ENCODE measurements around the gene TECPR1. TPM values are rescaled to one million over a fixed set of nuclear protein-coding genes. Genes with fewer than 3 reads are reported as not detected.

Gene TECPR1
- total RNA-seq, 1 experiment from 2014 or later = 26.4 TPM

DNA sequence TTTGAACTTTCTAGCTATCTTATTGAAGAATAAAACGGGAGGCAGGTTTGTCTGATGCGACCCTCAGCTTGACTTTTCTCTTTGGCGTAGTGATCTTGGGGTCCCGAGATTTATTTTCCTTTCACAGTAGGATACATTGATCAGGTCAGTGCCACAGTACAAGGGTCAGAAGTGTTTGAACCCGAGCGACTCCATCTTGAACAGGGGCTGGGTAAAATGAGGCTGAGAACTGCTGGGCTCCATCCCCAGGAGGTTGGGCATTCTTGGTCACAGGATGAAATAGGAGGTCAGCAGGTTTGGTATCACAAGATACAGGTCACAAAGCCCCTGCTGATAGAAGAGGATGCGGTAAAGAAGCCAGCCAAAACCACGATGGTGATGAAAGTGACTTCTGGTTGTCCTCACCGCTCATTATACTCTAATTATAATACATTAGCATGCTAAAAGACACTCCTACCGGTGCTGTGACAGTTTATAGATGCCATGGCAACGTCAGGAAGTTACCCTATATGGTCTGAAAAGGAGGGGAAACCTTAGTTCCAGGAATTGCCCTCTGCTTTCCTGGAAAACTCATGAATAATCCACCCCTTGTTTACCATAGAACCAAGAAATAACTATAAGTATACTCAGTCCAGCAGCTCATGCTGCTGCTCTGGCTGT, 3.0 kb upstream of the TECPR1 start:
- intact Hi-C loops (cut with micrococcal nuclease; ENCODE audit: unreplicated experiment) = no loop called here

DNA sequence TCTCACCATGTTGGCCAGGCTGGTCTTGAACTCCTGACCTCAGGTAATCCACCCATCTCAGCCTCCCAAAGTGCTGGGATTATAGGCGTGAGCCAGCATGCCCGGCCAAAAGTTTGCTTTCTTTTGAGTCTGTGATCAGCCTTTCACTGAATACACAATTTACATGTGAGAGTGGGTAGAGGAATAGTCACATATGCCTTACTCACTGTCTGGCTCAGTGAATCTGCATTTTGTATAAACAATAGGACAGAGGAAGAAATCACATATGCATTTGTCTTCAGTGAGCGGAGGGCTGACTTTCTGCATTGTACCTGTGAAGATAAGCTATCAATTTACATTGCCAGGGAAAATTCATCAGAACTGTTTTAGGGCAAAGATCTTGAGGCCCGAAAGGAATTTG, 2.5 kb upstream of the TECPR1 start:
- no TSS peak for BruUV-seq (replicated peaks)
- Mint-ChIP-seq H3K27ac (ENCODE audit: unreplicated experiment) (no peak overlapping the region), H3K4me1 (ENCODE audit: low read depth, unreplicated experiment) (peaks cover 9% of the 10 kb centered on the region), H3K9me3 (ENCODE audit: unreplicated experiment) (no peaks in the 10 kb centered on the region), H3K27me3 (ENCODE audit: insufficient read depth, unreplicated experiment) (no peaks in the 10 kb centered on the region), H3K4me3 (ENCODE audit: unreplicated experiment) (no peak overlapping the region), H3K36me3 (ENCODE audit: insufficient read depth, unreplicated experiment) (peaks cover 39% of the 10 kb centered on the region)
- Histone ChIP-seq H3K36me3 (ENCODE audit: control insufficient read depth, insufficient read depth, low read length) (no peaks in the 10 kb centered on the region; the same call in 1 of the 2 replicates), H3K4me1 (peaks cover 8% of the 10 kb centered on the region; the same call in 1 of the 2 replicates), H3K27me3 (replicated peaks; ENCODE audit: control insufficient read depth, insufficient read depth, low read length) (no peaks in the 10 kb centered on the region), H3K9me3 (no peaks in the 10 kb centered on the region), H3K4me3 (ENCODE audit: low read depth, low read length) (no peak overlapping the region)
- POLR2A ChIA-PET = interaction anchor here (0.6 kb wide), 1 partner anchor 33 kb away, joined by 3 read pairs; no protein-coding TSS in a partner anchor
- DNase-seq = no peak
- intact Hi-C loops (cut with micrococcal nuclease; ENCODE audit: unreplicated experiment) = no loop called here
- TF ChIP-seq, protein P1, sequence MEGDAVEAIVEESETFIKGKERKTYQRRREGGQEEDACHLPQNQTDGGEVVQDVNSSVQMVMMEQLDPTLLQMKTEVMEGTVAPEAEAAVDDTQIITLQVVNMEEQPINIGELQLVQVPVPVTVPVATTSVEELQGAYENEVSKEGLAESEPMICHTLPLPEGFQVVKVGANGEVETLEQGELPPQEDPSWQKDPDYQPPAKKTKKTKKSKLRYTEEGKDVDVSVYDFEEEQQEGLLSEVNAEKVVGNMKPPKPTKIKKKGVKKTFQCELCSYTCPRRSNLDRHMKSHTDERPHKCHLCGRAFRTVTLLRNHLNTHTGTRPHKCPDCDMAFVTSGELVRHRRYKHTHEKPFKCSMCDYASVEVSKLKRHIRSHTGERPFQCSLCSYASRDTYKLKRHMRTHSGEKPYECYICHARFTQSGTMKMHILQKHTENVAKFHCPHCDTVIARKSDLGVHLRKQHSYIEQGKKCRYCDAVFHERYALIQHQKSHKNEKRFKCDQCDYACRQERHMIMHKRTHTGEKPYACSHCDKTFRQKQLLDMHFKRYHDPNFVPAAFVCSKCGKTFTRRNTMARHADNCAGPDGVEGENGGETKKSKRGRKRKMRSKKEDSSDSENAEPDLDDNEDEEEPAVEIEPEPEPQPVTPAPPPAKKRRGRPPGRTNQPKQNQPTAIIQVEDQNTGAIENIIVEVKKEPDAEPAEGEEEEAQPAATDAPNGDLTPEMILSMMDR (IDR thresholded peaks at IDR 0.05; ENCODE audit: insufficient read depth in 1 of 2, low read depth in 1 of 2, low read length in 1 of 2, severe bottlenecking in 1 of 2, unreplicated experiment in 1 of 2) = no peak
- CTCF ChIA-PET = no interaction called here

More for the DNA sequence above, 3.0 kb upstream of the TECPR1 start:
- H3K9me3 ChIP-seq = no peaks in the 10 kb centered on the region
- no peaks in the 10 kb centered on the region for H3K27me3 ChIP-seq (replicated peaks; ENCODE audit: control insufficient read depth, insufficient read depth, low read length)
- H3K36me3 ChIP-seq (ENCODE audit: control insufficient read depth, insufficient read depth, low read length) = no peaks in the 10 kb centered on the region; the same call in 1 of the 2 replicates
- Mint-ChIP-seq H3K27ac (ENCODE audit: unreplicated experiment) (no peak overlapping the region), H3K9me3 (ENCODE audit: unreplicated experiment) (no peaks in the 10 kb centered on the region), H3K4me3 (ENCODE audit: unreplicated experiment) (no peak overlapping the region), H3K4me1 (ENCODE audit: low read depth, unreplicated experiment) (peaks cover 9% of the 10 kb centered on the region), H3K36me3 (ENCODE audit: insufficient read depth, unreplicated experiment) (peaks cover 42% of the 10 kb centered on the region), H3K27me3 (ENCODE audit: insufficient read depth, unreplicated experiment) (no peaks in the 10 kb centered on the region)
- DNase-seq = no peak
- H3K4me1 ChIP-seq = peaks cover 8% of the 10 kb centered on the region; the same call in 1 of the 2 replicates
- BruUV-seq (replicated peaks) = TSS peak; percentile 4
- TF ChIP-seq, protein P1 (IDR thresholded peaks at IDR 0.05; ENCODE audit: insufficient read depth in 1 of 2, low read depth in 1 of 2, low read length in 1 of 2, severe bottlenecking in 1 of 2, unreplicated experiment in 1 of 2) = no peak
- CTCF ChIA-PET = no interaction called here
- H3K4me3 ChIP-seq (ENCODE audit: low read depth, low read length) = no peak overlapping the region
- POLR2A ChIA-PET = no interaction called here

DNA sequence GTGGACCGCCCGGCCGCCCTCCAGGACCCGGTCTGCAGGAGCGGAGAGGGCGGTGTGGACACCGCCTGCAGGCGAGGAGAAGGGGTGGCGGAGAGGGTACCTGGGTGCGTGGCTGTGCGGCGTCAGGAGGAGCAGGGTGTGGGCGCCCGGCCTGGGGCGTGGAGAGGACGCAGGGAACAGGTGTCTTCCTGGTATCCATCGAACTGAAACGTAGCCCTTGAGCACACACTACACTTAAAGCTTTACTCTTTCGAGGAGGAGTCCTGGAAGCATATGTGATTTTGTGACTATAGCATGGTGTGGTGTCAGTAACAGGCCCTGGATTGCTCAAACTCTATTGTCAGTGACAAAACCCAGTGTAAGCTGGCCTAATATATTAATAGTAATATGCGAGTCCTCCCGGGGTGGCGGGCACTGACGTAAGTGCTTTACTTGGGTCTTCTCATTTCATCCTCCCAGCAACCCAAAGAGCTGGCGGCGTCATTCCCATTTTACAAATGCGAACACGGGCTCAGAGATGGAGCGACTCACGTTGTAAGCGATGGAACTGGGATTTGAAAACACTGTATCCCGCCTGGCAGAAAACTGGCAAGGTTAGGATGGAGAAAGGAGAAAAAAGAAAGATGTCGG, 508 bp upstream of the TECPR1 start:
- no peaks in the 10 kb centered on the region for H3K9me3 Mint-ChIP-seq (ENCODE audit: unreplicated experiment)
- H3K4me3 ChIP-seq (ENCODE audit: low read depth, low read length) = peak overlapping the region; percentile 68
- CTCF ChIA-PET = no interaction called here
- intact Hi-C loops (cut with micrococcal nuclease; ENCODE audit: unreplicated experiment) = loop anchor here (1.0 kb wide), 1 partner anchor 24 kb away; no protein-coding TSS in a partner anchor
- H3K27ac Mint-ChIP-seq (ENCODE audit: unreplicated experiment) = peak overlapping the region; percentile 85
- TF ChIP-seq, protein P1 (IDR thresholded peaks at IDR 0.05; ENCODE audit: insufficient read depth in 1 of 2, low read depth in 1 of 2, low read length in 1 of 2, severe bottlenecking in 1 of 2, unreplicated experiment in 1 of 2) = no peak
- H3K4me1 Mint-ChIP-seq (ENCODE audit: low read depth, unreplicated experiment) = peaks cover 9% of the 10 kb centered on the region
- peak overlapping the region; percentile 91 for H3K4me3 Mint-ChIP-seq (ENCODE audit: unreplicated experiment)
- TSS peak; percentile 65 for BruUV-seq (replicated peaks)
- POLR2A ChIA-PET = no interaction called here
- no peaks in the 10 kb centered on the region; the same call in 1 of the 2 replicates for H3K36me3 ChIP-seq (ENCODE audit: control insufficient read depth, insufficient read depth, low read length)
- peaks cover 8% of the 10 kb centered on the region; the same call in 1 of the 2 replicates for H3K4me1 ChIP-seq
- no peaks in the 10 kb centered on the region for H3K27me3 ChIP-seq (replicated peaks; ENCODE audit: control insufficient read depth, insufficient read depth, low read length)
- no peaks in the 10 kb centered on the region for H3K27me3 Mint-ChIP-seq (ENCODE audit: insufficient read depth, unreplicated experiment)
- H3K36me3 Mint-ChIP-seq (ENCODE audit: insufficient read depth, unreplicated experiment) = peaks cover 25% of the 10 kb centered on the region
- no peaks in the 10 kb centered on the region for H3K9me3 ChIP-seq
- no peak for DNase-seq
